GM23248 (cell line): ENCODE data around the gene DYNC1H1.

Source experiments
- EZH2 ChIP-seq: fragments of 200-600 bp; sonication (generic); IDR thresholded peaks from 2 replicates; pipeline ENCODE4 v1.6.1; 2018; ENCODE audit warnings: antibody characterized with exemption, mild to moderate bottlenecking; ENCODE audit not compliant: insufficient read depth, poor library complexity, severe bottlenecking
- EZH2phosphoT487 ChIP-seq: fragments of 200-600 bp; sonication (generic); IDR thresholded peaks from 2 replicates; pipeline ENCODE4 v1.6.1; 2018; ENCODE audit warnings: antibody characterized with exemption, moderate library complexity, mild to moderate bottlenecking, low read depth; ENCODE audit not compliant: insufficient read depth

- TF ChIP-seq EZH2 (no peak), EZH2phosphoT487 (no peak)
Measured at GRCh38 chr14:102020058-102020971, 55.9 kb downstream of the DYNC1H1 start.
